ENCODE measurements around the gene IRF7. TPM values are rescaled to one million over a fixed set of nuclear protein-coding genes. Genes with fewer than 3 reads are reported as not detected.
A peak's percentile ranks its signal among the peaks of the same experiment; 100 is the strongest.

IRF7 gene
- total and polyA plus RNA-seq, 2 experiments from 2014 or later = 12.3 to 17.3 TPM

- peak overlapping the region; percentile 69; the same call in 1 of the 2 replicates for H3K27ac ChIP-seq (ENCODE audit: low read depth)
- no peaks in the 10 kb centered on the region for H3K27me3 ChIP-seq (ENCODE audit: insufficient read depth)
- Mint-ChIP-seq H3K36me3 (ENCODE audit: low read depth) (peaks cover 24% of the 10 kb centered on the region), H3K4me3 (no peak overlapping the region), H3K9me3 (no peaks in the 10 kb centered on the region), H3K27me3 (ENCODE audit: insufficient read depth, low read depth, poor library complexity) (peaks cover 3% of the 10 kb centered on the region), H3K27ac (no peak overlapping the region), H3K4me1 (0 out of 3 replicates have a peak, but pooled peaks cover 3% of the 10 kb centered on the region)
- ATAC-seq = no peak
- H3K36me3 ChIP-seq (ENCODE audit: insufficient read depth) = peaks cover 9% of the 10 kb centered on the region
- H3F3A ChIP-seq (replicated peaks; ENCODE audit: low read depth) = peaks cover 18% of the 10 kb centered on the region; the same call in 1 of the 2 replicates
- H3K4me2 ChIP-seq = no peak overlapping the region
- no peaks in the 10 kb centered on the region for H3K4me1 ChIP-seq (ENCODE audit: insufficient read depth)
- H3K79me2 ChIP-seq (replicated peaks; ENCODE audit: insufficient read depth) = peaks cover 3% of the 10 kb centered on the region; the same call in 1 of the 2 replicates
- no peak for DNase-seq (ENCODE audit: low spot score)
- no peaks in the 10 kb centered on the region for H3K9me2 ChIP-seq (ENCODE audit: insufficient read depth)
- no peak overlapping the region for H3K4me3 ChIP-seq
- no peak for TF ChIP-seq CREB1 (CRISPR knock-in tag; IDR thresholded peaks at IDR 0.05; ENCODE audit: low read depth)
- no peak for TF ChIP-seq ZNF114 (CRISPR knock-in tag; IDR thresholded peaks at IDR 0.05)
- no peak for TF ChIP-seq ZNF331 (CRISPR knock-in tag; IDR thresholded peaks at IDR 0.05; ENCODE audit: low read depth)
- TF ChIP-seq REST (IDR thresholded peaks at IDR 0.05; ENCODE audit: unreplicated experiment) = no peak
- TF ChIP-seq ETS1 (IDR thresholded peaks at IDR 0.05) = no peak
- TF ChIP-seq EZH2phosphoT487 (IDR thresholded peaks at IDR 0.05; ENCODE audit: unreplicated experiment) = no peak
- TF ChIP-seq NANOG (IDR thresholded peaks at IDR 0.05; ENCODE audit: borderline replicate concordance) = no peak
- TF ChIP-seq JUNB (IDR thresholded peaks at IDR 0.05; ENCODE audit: unreplicated experiment) = no peak
- no peak for TF ChIP-seq POLR2AphosphoS5 (IDR thresholded peaks at IDR 0.05; ENCODE audit: low read depth)
- TF ChIP-seq ZNF462 (CRISPR knock-in tag; IDR thresholded peaks at IDR 0.05) = no peak
- no peak for TF ChIP-seq STAT1 (IDR thresholded peaks at IDR 0.05; ENCODE audit: unreplicated experiment)
- TF ChIP-seq EZH2 (IDR thresholded peaks at IDR 0.05; ENCODE audit: low read depth, unreplicated experiment) = no peak
- no peak for TF ChIP-seq CTCF (conservative IDR thresholded peaks at IDR 0.05; ENCODE audit: low read depth in 2 of 2)
- H2AFZ ChIP-seq = no peak overlapping the region
- peaks cover 13% of the 10 kb centered on the region; the same call in 1 of the 2 replicates for H4K20me1 ChIP-seq (replicated peaks; ENCODE audit: insufficient read depth)
Measured at GRCh38 chr11:660681-661444, 45.1 kb upstream of the IRF7 start.
